GM21576 (cell line): ENCODE data around the gene HOXB1.
"Not testable (repeated sequence)": the region's sequence is repeated elsewhere in the genome, so short reads cannot be mapped to it uniquely, and the experiment has no call there.

Source experiments
- ATAC-seq: cut with Tn5 transposase; IDR thresholded peaks from one replicate; pipeline ENCODE4 v1.9.1; 2021; ENCODE audit warnings: mild to moderate bottlenecking, moderate library complexity; ENCODE audit not compliant: unreplicated experiment

HOXB1 gene

DNA sequence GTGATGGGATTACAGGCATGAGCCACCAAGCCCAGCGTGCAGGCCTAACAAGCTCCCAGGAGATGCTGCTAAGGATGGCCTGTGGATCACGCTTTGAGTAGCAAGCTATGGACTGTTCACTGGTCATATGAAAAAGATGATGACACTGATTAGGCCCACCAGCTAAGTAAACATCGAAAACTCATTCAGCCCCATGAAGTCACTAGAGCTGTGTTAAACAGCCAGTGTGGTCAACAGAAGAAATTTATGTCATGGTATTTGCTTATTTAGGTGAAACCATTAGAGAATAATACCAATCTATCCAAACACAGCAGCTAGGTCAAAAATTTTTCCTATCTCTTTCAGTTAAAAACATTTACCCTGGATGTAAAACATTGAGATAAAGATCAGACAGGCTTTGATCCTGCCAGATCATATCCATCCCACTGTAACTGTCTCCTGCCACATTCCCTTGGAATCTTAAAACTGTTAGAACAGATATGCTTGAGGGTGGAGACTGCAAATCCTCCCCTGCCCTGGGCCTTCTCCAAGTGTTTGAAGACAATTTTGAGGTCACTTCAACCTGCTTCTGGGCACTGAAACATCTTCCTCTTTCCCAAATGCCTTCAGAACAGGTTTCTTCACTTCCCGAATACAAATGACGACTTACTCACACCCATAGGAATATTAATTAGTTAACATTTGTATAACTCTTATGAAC, 30.9 kb downstream of the HOXB1 start:
- no peak for ATAC-seq

GRCh38 chr17:48499248-48499647, 31.6 kb downstream of the HOXB1 start:
- ATAC-seq = no peak

DNA sequence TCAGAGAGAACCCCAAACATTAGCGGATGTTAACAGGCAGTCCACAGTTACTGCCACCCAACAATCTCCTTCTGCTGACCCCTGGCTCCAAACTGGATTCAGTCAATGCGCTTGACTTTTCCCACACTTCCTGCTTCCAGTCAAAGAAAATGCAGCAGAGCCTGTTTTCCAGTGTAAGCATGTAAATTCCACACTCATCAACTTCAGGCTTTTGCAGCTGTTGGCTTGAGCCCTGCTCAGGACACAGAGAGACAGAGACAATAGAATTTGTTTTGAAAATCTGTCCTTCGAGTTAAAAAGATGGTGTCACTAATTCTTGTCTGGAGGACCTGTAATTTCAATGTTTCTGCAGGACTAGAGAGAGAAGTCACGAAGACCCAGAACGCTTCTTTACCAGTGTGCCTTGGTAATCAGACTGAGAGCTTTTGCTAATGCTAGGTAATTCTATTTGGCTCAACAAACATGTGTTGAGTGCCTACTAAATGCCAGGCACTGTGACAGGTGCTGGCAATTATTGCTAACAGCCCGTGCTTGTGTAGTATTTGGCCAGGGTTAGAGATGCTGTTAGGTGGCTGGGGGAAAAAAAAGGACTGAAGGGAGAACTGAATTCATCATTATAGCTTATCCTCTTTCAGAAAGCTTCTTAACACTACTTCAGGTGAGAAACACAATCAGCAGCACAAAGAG, 32.5 kb downstream of the HOXB1 start:
- ATAC-seq = no peak

DNA sequence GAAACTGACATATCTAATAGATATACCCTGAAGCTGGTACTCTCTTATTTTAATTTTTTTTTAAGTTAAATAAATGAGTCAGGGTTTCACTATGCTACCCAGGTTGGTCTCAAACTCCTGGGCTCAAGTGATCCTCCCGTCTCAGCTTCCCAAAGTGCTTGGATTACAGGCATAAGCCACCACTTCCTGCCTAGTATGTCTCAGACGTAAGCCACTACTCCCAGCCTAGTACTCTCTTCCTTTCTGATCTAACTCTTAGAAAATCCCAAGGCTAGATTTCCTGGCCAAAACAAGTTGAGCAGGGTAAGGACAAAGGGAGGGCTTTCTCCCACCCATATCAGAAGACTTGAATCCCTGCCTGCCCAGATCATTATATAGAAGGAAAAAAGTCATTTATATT, 33.7 kb downstream of the HOXB1 start:
- no peak for ATAC-seq

DNA sequence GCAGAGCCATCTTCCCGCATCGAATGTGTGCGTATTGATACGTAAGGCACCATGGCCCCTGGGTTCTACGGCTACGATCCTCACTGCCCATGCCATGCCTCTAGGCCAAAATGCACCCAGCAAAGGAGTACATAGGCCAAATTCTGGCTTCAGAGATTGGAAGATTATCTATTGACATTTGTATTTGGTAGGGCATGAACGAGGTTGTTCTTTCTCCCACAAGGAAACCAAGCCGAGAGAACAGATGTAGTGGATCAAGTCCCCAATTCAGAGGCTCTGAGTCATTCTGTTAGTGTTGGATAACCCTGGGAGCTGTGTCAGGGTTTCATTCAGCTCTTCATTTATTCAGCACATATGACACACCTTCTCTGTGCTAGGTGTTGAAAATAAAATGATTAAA, 36.5 kb downstream of the HOXB1 start:
- no peak for ATAC-seq

DNA sequence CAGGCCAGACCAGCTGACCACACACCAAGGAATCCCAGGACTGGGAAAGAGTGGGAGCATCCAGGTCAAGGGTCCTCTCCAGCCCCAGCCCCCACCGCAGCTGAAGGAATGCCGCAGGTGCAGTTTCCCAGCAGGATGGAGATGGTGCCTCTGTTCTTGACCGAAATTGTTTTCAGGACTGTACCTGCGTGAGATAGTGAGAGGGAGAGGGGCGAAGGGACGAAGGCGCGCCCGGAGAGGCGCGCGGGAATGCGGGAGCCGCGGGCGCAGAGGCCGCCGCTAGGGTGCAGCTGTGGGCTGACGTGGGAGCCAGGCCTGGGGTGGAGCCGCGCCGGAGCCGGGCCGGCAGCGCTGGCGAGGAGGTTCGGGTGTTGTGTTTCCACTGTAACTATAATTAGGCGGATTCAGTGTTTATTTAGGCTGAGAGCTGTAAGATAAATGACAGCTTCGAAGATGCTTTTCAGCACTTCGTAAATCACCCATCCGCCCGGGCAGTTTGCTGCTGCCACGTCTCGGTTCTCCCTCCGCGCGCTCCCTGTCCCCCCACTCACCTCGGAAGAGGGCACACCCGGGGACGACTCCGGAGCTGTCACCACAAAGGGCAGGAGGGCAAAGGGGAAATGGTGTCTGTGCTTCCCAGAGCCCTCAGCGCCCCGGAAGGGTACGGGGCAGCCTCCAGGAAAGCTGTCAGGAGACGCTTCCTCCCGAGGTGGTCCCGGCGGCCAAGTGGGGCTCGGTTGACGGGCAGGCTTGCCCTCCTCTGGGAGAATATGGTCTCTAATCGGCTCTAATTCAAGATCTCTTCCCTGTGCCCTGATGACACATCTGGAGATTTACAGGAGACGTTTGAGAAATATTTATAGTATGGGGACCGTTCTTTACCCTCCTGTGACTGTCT, 38.2 kb downstream of the HOXB1 start:
- ATAC-seq = no peak

GRCh38 chr17:48491527-48492273, 39.1 kb downstream of the HOXB1 start:
- no peak for ATAC-seq

GRCh38 chr17:48490451-48490892, 40.3 kb downstream of the HOXB1 start:
- ATAC-seq = no peak

DNA sequence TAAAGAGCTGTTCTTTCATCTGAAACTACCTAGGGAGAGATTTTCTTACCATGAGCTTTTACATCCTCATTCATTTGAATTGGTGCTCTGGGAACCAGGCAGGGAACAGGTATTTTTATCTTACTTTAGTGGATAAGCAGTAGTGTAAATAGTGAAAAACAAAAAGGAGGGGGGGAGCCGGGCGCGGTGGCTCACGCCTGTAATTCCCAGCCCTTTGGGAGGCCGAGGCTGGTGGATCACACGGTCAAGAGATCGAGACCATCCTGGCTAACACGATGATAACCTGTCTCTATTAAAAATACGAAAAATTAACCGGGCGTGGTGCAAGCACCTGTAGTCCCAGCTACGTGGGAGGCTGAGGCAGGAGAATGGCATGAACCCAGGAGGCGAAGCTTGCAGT, 41.0 kb downstream of the HOXB1 start:
- no peak for ATAC-seq

DNA sequence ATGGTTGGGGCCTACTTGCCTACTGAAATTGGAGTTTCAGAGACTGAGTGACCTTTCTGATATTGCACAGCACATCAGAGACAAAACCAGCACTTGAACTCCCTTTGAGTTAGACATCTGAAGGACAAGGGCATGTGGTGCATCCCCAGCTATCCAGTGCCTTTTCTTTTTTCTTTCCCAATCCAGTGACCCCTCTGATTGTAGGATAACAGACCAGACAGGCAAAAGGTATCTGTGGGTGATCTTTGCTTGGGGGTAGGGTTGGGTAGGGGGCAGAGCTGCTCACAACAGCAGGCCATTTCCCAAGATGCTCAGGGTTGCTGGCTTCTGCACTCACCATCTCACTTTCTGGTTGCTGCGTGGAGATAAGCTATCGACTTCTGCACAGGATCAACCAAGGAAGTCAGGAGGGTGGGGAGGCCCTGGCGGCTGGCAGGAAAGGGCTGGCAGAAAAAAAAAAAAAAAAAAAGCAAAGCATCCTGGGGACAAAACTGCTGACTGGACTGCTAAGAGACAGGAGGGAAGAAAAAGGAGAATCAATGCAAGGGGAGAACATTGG, 42.2 kb downstream of the HOXB1 start:
- ATAC-seq = no peak

DNA sequence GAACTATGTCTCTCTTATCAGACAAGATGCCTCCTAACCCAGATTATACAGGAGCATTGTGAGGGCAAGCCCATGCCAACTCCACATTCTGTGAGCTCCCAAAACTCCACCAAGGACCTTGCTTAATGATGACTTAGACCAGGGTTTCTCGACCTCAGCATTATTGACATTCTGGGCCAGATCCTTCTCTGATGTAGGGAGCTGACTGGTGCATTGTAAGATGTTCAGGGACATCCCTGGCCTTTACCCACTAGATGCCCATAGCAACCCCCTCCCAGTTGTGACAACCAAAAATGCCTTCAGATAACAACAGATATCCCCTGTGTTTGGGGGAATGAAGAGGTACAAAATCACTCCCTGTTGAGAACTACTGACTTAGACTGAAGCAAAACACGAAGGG, 43.6 kb downstream of the HOXB1 start:
- ATAC-seq = no peak

DNA sequence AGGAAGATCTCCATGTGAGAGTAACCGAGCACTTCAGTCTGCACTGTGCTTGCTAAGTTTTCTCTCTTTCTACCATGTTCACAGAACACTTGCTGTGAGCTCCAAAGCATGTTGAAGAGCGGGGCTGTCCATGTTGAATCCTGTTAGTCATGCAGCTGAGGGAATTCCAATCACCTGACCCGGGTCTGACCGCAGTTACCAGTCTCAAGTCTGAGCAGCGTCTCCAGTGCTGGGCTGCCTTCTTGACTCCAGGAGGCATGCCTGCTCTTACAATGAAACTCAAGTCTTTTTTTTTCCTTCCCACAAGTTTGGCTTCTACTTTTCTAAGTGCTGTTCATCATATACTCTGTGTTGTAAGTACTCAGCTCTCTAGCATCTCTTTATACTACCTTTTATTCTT, 44.3 kb downstream of the HOXB1 start:
- ATAC-seq = no peak

- no peak for ATAC-seq
These were observed 46.0 kb downstream of the HOXB1 start for GRCh38 chr17:48484850-48485249.

- ATAC-seq = no peak
These were observed 46.6 kb downstream of the HOXB1 start for GRCh38 chr17:48484256-48484655.

GRCh38 chr17:48483471-48484131, 47.2 kb downstream of the HOXB1 start:
- no peak for ATAC-seq

DNA sequence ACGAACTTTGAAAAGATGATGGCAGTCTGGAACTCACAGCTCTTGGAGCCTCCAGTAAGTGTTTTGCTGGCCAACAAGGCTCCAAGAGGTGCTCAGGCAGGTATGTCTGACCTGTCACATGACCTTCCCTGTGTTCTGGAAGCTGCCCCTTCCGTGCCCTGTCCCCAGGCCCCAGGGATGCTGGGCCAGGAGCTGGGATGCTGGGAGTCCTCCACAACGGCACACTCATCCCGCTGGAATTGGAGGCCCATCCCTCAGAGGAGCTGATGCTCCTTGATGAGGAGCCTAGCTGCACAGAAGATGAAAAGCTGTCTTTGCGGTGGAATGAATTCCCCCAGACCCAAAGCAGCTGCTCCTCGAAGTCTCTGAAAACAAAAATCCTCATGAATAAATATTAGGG, 47.8 kb downstream of the HOXB1 start:
- no peak for ATAC-seq

- ATAC-seq = not testable (repeated sequence)
These were observed 48.5 kb downstream of the HOXB1 start for GRCh38 chr17:48482301-48482700.

DNA sequence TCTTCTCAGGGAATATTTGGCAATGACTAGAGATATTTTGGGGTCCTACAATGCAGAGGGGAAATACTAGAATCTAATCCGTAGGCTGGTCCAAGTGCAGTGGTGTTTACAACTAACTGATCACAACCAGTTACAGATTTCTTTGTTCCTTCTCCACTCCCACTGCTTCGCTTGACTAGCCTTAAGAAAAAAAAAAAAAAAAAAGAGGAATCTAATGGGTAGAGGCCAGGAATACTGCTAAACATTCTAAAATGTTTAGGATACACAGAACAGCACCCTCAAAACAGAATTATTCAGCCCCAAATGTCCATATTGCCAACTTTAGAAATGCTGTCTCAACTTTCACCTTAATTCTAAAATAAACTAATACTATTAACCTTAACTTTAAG, 51.8 kb downstream of the HOXB1 start:
- no peak for ATAC-seq
